GM10248 (cell line): ENCODE data around the gene TMEM117.

Source experiments
- CTCF ChIA-PET: fragments of 300-600 bp; sonication (Branson Sonifier 250); formaldehyde crosslinking; extraction: SDS; loops from one replicate; lab custom pipeline; 2021; ENCODE audit warnings: antibody characterized with exemption; lab: Yijun Ruan, JAX
- POLR2A ChIA-PET: fragments of 350-650 bp; sonication (Branson Sonifier 250); formaldehyde crosslinking; extraction: SDS; loops from one replicate; lab custom pipeline; 2020; ENCODE audit warnings: antibody characterized with exemption; lab: Yijun Ruan, JAX
- DNase-seq: peaks from one replicate; pipeline ENCODE4 v3.0.0; 2012; ENCODE audit errors: extremely low spot score
- CTCF ChIP-seq: IDR thresholded peaks from 2 replicates; pipeline ENCODE4 v1.5.1; 2012; ENCODE audit warnings: mild to moderate bottlenecking, low read depth; ENCODE audit errors: extremely low read depth, missing control alignments, control extremely low read depth

The TMEM117 gene

GRCh38 chr12:44227616-44228015 is 391.7 kb downstream of the TMEM117 start:
- DNase-seq = no peak
- CTCF ChIA-PET = no interaction called here
- no peak for TF ChIP-seq CTCF
- POLR2A ChIA-PET = no interaction called here

GRCh38 chr12:44229846-44230245 is 394.0 kb downstream of the TMEM117 start:
- DNase-seq = no peak
- no peak for TF ChIP-seq CTCF
- ChIA-PET POLR2A (no interaction called here), CTCF (interaction anchor here (1.1 to 2.4 kb wide), 2 partner anchors 10 to 30 kb away, joined by 3 to 5 read pairs; no protein-coding TSS in a partner anchor)

- ChIA-PET CTCF (no interaction called here), POLR2A (no interaction called here)
- TF ChIP-seq CTCF = no peak
- no peak for DNase-seq
Measured at GRCh38 chr12:44235674-44236073, 399.8 kb downstream of the TMEM117 start.

- TF ChIP-seq CTCF = no peak
- POLR2A ChIA-PET = no interaction called here
- CTCF ChIA-PET = no interaction called here
- DNase-seq = no peak
Measured at GRCh38 chr12:44240186-44240585, 404.3 kb downstream of the TMEM117 start.

GRCh38 chr12:44245932-44246331 is 410.1 kb downstream of the TMEM117 start:
- POLR2A ChIA-PET = no interaction called here
- CTCF ChIA-PET = no interaction called here
- TF ChIP-seq CTCF = no peak
- no peak for DNase-seq

GRCh38 chr12:44246482-44247105 is 410.7 kb downstream of the TMEM117 start:
- TF ChIP-seq CTCF = no peak
- DNase-seq = no peak
- CTCF ChIA-PET = no interaction called here
- POLR2A ChIA-PET = no interaction called here
